B cell (primary cell): Measurements from ENCODE around the gene VWA3B.

Source experiments
- EZH2 ChIP-seq: IDR thresholded peaks from 2 replicates; pipeline ENCODE4 v1.6.1; 2012; ENCODE audit warnings: borderline replicate concordance, low read depth, mild to moderate bottlenecking, moderate library complexity, low read length; ENCODE audit not compliant: insufficient read depth, poor library complexity, severe bottlenecking
- TF ChIP-seq, protein P1 (sequence below): fragments of 200-600 bp; IDR thresholded peaks from one replicate; pipeline ENCODE4 v1.8.0; 2022; ENCODE audit warnings: antibody characterized with exemption, mild to moderate bottlenecking

- TF ChIP-seq, protein P1, sequence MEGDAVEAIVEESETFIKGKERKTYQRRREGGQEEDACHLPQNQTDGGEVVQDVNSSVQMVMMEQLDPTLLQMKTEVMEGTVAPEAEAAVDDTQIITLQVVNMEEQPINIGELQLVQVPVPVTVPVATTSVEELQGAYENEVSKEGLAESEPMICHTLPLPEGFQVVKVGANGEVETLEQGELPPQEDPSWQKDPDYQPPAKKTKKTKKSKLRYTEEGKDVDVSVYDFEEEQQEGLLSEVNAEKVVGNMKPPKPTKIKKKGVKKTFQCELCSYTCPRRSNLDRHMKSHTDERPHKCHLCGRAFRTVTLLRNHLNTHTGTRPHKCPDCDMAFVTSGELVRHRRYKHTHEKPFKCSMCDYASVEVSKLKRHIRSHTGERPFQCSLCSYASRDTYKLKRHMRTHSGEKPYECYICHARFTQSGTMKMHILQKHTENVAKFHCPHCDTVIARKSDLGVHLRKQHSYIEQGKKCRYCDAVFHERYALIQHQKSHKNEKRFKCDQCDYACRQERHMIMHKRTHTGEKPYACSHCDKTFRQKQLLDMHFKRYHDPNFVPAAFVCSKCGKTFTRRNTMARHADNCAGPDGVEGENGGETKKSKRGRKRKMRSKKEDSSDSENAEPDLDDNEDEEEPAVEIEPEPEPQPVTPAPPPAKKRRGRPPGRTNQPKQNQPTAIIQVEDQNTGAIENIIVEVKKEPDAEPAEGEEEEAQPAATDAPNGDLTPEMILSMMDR = no peak
- TF ChIP-seq EZH2 = no peak
Observed at GRCh38 chr2:98060277-98060676, 26.7 kb upstream of the VWA3B start.
